HG03354 (cell line): ENCODE data around the gene RNPEPL1.
"Not testable (repeated sequence)": the region's sequence is repeated elsewhere in the genome, so short reads cannot be mapped to it uniquely, and the experiment has no call there.

Source experiments
- ATAC-seq: cut with Tn5 transposase; IDR thresholded peaks from one replicate; pipeline ENCODE4 v1.9.1; 2021; ENCODE audit warnings: mild to moderate bottlenecking; ENCODE audit not compliant: unreplicated experiment, poor library complexity, severe bottlenecking

Gene RNPEPL1, protein sequence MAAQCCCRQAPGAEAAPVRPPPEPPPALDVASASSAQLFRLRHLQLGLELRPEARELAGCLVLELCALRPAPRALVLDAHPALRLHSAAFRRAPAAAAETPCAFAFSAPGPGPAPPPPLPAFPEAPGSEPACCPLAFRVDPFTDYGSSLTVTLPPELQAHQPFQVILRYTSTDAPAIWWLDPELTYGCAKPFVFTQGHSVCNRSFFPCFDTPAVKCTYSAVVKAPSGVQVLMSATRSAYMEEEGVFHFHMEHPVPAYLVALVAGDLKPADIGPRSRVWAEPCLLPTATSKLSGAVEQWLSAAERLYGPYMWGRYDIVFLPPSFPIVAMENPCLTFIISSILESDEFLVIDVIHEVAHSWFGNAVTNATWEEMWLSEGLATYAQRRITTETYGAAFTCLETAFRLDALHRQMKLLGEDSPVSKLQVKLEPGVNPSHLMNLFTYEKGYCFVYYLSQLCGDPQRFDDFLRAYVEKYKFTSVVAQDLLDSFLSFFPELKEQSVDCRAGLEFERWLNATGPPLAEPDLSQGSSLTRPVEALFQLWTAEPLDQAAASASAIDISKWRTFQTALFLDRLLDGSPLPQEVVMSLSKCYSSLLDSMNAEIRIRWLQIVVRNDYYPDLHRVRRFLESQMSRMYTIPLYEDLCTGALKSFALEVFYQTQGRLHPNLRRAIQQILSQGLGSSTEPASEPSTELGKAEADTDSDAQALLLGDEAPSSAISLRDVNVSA

DNA sequence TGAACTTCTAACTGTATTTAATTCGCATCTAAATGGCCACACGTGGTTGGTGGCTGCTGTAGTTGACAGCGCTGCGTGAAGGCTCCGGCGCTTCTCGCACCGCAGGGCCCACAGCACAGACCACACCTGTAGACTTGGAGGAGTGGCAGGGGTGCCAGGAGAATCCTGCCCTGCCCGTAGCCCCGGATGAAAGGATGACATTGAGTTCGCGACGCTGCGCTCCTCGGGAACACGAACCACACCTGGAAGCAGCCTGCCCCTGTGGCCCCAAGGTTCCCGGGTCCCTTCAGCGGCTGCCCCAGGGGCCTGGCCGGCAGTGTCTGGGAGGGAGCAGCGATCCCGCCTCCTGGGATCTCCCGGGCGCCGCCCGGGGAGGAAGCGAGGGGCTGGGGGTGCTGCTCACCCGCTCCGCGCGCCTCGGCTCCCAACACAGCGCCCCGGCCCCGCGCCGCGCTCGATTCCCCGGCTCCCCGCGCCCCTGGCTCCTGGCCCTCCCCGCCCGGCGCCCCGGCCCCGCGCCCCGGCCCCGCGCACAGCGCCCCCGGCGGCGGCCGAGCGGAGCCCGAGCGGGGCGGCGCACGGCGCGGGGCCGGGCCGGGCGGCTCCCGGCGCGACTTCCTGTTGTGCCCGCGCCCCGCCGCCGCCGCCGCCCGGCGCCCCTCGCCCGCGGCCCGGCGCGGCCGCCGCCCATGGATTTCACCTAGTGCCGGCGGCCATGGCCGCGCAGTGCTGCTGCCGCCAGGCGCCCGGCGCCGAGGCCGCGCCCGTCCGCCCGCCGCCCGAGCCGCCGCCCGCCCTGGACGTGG lies at the start of gene RNPEPL1:
TSS of gene RNPEPL1 (plus strand) at position 613 of the 806 bp plus-strand sequence. CDS start at position 716, 103 bp downstream.
- peak; percentile 43 for ATAC-seq

DNA sequence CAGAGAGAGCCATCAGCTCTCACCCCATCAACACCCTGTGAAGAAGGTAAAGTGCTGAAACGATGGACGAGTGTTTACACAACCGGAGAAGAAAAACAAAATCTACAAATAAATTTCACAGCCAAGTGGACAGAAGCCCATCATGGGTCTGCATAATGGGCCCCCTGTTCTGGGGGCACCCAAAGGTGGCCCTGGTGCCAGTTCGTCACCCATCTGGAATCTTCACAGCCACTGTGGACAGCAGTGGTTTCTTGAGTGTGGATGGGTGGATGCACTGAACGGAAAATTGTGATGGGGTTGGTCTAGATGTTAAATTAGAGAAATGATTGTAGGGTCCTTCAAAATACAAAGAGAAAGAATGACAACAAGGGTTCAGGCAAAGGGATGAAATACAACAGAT lies 49.3 kb upstream of the RNPEPL1 start:
- ATAC-seq: no peak

DNA sequence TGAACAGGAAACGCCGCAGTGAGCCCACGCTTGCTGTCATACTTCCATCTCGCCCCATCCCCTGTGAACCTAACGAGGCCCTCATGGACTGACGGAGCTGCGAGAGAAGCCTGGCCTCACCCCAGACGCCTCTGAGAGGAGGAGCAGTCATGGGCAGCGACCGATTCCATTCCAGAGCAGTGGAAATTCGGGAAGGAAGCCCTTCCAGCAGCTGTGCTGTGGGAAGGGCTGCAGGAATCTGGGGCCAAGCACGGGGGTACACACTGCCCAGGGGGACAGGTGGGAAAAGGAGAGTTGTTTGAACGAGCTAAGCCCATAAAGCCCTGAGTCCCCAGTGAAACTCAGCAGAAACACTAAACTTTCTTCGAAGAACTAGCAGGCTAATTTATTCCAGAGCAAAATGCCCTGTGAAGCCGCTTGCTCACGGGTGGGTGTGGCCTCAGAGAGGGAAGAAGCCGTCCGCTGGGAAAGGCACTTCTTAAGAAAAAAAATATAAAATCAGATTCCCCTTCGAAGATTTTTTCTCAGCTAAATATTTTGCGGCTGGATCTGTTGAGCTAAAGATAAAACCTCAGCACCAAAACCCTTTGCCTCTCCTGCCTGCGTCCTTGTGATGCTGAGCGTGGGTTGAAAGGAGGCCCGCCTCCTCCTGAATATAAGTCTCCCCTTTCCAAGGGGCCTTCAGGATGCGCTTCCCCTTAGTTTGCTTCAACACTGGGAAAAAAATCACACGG lies 48.7 kb upstream of the RNPEPL1 start:
- ATAC-seq: no peak

DNA sequence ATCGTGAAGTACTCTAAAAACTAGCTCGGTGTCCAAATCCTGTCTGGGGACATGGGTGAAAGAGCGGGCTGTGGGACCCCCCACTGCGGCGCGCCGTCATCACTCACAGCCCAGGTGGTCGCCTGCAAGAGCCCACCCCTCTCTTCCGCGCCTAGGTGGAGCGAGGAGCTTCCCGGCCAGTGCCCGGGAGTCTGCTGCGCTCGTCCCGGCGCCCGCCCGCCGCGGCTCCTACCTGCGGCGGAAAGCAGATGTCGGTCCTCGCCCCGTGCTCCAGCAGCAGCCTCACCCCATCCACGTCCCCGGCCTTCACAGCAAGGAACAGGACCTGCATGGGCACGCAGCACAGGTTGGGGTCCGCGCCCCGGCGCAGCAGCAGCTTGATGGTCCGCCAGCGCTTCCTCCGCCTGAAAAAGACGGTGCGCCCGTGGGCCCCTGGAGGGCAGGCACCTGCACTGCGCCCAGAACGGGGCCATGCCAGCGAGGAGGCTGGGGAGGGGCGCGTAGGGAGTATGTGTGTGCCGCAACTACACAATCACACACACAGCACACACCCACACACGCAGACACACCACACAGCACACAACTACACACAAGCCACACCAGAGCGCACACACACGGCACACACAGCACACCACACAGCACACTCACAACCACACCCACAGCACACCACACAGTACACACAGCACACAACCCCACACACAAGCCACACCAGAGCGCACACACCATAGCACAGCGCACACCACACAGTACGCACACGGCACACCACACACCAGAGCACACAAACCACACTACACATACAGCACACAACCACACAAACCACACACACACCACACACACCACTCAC lies 47.9 kb upstream of the RNPEPL1 start:
- ATAC-seq: no peak

DNA sequence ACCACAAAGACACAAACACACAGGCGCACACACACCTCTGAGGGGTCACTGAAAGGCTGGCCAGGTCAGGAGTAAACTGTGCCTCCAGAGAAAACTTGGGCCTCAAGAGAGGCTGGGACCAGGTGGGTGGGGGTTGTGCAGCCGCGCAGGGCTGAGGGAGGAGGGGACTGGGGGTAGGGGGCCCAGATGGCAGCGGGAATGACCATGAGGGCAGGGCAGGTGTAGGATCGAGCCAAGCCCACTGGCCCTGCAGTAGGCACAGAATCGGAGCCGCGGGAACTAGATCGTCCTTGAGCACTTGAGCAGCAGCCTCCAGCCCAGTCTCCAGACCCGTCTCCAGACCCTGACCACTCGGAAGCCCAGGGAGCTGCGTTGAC lies 47.3 kb upstream of the RNPEPL1 start:
- ATAC-seq: no peak

DNA sequence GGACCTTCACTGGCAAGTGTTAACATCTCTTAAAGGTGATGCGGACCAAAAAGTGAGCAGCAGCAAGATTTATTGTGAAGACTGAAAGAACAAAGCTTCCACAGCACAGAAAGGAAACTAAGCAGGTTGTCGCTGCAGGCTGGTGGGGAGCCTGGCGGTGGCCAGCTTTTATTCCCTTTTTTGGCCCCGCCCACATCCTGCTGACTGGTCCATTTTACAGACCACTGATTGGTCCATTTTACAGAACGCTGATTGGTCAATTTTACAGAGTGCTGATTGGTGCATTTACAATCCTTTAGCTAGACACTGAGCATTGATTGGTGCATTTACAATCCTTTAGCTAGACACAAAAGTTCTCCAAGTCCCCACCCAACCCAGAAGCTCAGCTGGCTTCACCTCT lies 46.4 kb upstream of the RNPEPL1 start:
- not testable (repeated sequence) for ATAC-seq

DNA sequence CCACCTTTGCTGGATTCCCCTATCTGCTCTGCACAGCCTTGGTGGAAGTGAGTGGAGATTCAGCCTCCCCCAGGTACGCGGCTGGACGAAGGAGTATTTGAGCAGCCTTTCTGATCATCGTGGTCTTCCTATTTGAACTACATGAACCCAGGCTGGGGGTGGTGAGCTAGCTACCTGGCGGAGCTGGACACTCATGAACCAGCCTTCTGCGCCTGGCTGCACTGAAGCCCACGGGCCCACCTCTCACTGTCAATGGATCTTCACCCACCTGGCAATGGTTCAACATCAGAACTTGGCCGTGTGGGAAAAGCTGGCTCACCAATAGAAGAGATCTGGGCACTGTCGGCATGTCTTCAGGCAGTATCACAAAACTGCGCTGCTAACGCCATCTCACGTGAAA lies 45.9 kb upstream of the RNPEPL1 start:
- no peak for ATAC-seq

DNA sequence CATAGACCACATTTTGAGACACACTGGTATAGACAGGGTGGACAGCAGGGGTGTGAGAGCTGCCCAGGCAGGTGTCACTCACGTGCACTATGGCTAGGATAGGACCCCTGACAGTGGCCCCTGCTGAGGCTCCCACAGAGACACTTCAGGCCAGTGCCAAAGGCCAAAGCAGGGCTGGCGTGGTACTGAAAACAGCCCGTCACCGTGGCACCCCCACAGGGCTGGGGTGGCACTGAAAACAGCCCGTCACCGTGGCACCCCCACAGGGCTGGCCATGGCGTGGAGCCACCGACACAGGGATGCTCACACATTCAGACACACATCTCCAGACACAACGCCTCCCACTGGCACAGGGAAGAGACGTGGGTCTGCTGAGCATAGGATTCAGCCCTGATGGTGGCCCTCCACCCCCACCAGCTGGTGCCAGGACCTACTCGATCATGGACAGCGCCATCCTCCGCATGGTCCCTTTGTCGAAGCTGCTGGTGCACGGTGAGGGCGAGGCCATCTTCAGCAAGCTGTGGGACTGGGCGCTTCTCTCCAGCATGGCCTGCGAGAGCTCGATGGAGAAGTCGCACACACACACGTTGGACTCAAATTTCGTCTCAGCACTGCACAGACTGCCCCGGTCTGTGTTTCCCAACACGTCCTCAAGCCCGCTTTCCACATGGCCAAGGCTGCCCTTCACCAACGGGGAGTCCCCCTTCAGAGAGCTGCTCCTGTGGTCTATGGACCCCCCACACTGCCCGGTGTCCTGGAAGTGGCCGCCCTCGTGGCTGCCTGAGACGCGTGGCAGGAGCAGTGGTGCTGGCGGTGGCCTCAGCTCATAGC lies 44.6 kb upstream of the RNPEPL1 start:
- ATAC-seq: no peak

DNA sequence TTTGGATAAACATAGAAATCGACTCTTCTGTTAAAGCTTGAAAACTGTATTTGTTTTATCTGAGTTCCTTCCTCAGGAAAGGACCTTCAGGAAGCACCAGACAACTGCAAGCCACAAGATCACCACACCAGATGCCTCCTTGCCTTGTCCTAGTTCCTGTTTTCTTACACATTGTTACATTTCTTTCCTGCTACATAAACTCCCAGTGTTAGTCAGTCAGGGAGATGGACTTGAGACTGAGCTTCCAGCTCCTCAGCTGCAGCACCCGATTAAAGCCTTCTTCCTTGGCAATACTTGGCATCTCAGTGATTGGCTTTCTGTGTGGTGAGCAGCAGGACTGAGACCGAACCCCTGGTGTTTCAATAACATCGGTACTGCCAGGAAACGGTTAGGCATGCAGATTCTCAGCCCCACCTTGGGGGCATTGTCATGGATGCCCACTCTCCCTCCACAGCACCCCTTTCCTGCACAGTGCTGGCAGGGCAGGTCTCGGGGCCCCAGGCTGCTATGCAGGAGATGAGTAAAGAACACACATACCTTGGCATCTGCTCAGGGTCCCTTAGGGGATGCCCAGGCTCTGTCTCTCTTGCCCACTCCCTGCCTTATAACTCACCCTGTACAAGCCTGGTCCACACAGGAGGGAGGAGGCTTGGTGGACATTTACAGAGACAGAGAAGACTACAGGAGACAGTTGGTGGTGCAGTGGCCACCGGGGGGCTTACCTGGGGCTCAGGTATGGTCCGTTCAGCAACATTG lies 43.1 kb upstream of the RNPEPL1 start:
- no peak for ATAC-seq

DNA sequence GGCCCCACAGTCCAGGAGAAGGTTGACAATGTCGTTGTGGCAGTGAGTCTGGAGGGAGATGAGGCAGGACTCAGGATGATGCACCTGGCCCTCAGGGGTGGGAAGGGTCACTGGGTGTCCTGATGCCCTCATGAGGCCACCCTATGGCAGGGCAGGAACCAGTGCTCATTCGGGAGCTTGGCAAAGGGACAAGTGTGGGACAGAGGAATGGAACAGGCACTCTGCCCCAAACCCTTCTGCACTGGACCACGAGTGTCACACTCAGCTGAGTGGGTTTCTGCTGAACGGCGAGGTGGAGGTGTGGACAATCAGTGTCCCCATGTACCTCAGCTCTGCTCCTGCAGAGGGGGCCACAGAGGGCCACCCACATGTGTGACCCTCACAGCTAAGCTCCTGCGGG lies 42.5 kb upstream of the RNPEPL1 start:
- no peak for ATAC-seq

DNA sequence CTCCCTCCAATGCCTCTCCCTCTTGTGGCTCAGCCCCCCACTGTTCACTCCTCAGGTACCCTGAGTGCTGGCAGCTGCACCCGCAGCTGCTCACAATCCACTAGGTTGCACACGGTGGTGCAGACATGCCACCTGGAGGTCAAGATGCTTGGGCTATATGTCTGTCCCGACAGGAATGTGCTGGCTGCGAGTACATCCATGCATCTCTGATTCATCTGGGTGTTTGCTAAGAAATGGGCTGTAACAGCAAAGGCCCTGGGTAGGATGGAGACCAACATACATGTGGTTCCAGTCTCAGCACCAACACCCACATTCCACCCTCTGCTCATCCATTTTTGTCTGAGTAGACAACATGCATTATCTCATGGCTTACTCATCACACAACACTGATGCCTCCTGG lies 41.8 kb upstream of the RNPEPL1 start:
- ATAC-seq: no peak

DNA sequence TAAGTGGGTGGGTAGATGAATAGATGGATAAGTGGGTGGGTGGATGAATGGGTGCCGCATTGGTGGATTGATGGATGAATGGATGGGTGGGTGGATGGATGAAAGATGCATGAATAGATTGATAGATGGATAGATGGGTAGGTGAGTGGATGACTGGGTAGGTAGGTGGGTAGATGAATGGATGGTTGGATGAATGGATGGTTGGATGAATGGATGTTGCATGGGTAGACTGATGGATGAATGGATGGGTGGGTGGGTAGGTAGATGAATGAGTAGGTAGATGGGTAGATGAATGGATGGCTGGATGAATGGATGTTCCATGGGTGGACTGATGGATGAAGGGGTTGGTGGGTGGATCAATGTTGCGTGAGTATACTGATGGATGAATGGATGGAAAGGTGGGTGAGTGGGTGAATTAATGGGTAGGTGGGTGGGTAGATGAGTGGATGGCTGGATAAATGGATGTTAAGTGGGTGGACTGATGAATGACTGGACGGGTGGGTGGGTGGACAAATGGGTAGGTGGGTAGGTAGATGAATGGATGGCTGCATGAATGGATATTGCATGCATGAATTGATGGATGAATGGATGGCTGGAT lies 41.0 kb upstream of the RNPEPL1 start:
- ATAC-seq: no peak

DNA sequence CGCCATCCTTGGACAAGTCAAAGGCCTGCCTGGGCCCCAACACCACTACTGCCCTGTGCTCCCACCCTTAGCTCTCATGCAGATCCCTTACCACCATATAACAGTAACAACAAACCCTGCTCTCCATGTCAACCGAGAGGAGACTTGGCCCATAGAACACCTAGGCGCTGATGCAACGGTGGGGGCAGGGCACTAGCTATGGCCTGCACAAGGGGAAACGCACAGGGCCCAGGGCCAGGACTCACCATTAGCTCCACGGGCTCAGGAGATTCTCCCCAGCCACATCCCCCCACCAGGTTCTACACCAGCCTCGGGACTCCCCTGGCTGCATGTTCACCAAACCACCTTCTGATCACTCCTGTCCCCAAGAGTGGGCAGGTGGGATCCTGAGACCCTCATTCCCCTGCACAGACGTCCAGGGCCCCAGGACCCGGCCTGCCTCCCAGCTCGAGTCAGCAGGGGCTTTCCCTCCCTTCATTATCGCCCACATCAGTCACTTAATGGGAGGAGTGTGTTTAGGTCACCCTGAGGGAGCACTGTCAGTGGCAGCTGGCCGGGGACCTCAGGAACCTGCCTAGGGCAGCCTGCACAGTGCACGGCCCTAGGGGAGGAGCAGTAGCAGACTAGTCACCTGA lies 39.8 kb upstream of the RNPEPL1 start:
- ATAC-seq: no peak

DNA sequence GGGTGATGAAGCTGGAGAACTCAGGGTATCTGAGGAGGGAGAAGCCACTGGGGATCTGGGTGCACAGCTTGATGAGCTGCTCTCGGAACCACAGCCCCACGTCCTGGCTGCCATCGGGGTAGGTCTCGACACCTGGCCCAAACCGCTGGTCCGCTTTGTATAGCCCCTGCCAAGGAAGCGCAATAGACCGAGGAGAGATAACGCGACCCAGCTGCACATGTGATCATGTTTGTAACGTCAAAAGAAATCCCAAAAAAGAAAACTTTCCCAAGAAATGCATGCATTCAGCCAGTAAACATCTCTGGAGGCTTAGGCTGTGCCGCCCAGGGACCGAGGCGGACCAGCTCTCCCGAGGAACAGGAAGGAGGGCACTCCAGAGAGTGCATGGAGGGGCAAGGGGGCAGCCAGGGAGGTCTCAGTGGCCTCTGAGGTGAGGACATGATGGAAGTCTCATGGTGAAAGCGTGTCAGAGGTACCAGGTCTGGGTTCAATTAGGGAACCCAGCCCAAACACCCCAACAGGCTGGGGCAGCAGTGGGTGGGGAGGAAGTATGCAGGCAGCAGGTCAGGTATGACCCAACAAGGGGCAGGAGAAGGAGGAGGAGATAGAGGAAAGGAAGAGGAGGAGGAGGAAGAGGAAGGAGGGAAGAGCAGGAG lies 38.8 kb upstream of the RNPEPL1 start:
- ATAC-seq: no peak

DNA sequence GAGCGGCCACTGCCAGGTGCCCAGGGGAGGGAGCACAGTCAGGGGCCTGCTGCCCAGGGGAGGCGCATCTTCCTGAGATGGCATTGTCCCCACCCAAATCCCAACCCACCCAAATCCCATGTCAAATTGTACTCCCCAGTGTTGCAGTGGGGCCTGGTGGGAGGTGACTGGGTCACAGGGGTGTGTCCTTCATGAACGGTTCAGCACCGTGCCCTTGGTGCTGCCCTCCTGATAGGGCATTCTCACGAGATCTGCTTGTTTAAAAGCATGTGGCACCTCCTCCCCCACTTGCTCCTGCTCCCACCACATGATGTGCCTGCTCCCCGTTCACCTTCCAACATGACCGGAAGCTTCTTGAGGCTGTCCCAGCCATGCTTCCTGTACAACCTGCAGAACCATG lies 38.1 kb upstream of the RNPEPL1 start:
- no peak for ATAC-seq

DNA sequence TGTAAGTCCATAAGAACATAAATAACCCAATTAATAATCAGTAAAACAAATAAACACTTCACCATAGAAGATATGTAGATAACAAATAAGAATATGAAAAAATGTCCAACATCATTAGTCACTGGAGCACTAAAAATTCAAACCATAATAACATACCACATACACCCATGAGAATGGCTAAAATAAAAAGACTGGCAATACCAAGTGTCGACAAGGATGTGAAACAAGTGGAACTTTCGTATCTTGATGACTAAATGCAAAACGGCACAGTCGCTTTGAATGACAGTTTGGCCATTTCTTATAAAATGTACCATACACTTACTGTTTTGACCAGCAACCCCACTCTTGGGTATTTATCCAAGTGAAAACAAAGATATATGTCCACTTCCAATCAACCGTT lies 37.2 kb upstream of the RNPEPL1 start:
- ATAC-seq: no peak
